Measurements from ENCODE around the gene RFESD.

The RFESD gene

GRCh38 chr5:95647886-95648860 lies 1.6 kb downstream of the RFESD start:
- no peak for TF ChIP-seq FOXP2 (optimal IDR thresholded peaks at IDR 0.05; ENCODE audit: control extremely low read depth, extremely low read length, insufficient read depth)
- TF ChIP-seq POLR2AphosphoS5 (IDR thresholded peaks at IDR 0.05; ENCODE audit: borderline replicate concordance, low read depth, low read length), result no peak
- TF ChIP-seq EZH2 (IDR thresholded peaks at IDR 0.05), result no peak

GRCh38 chr5:95649274-95649673 lies 2.7 kb downstream of the RFESD start:
- no peak overlapping the region for H3K4me3 ChIP-seq
- TF ChIP-seq FOXP2 (optimal IDR thresholded peaks at IDR 0.05; ENCODE audit: control extremely low read depth, extremely low read length, insufficient read depth) (no peak), EZH2 (IDR thresholded peaks at IDR 0.05) (no peak), POLR2AphosphoS5 (IDR thresholded peaks at IDR 0.05; ENCODE audit: borderline replicate concordance, low read depth, low read length) (no peak)
- no peaks in the 10 kb centered on the region for H3K9me3 ChIP-seq (ENCODE audit: low read depth, low read length)
- H3K9ac ChIP-seq (ENCODE audit: insufficient read length), result no peak overlapping the region
- H3K27ac ChIP-seq, result no peak overlapping the region
- no peak for DNase-seq (ENCODE audit: low read depth, low spot score)
- no peaks in the 10 kb centered on the region for H3K36me3 ChIP-seq (ENCODE audit: insufficient read depth, low read length)

More at GRCh38 chr5:95647886-95648860, 1.6 kb downstream of the RFESD start:
- H3K4me3 ChIP-seq, result no peak overlapping the region
- DNase-seq (ENCODE audit: low read depth, low spot score), result no peak
- no peaks in the 10 kb centered on the region for H3K36me3 ChIP-seq (ENCODE audit: insufficient read depth, low read length)
- H3K9me3 ChIP-seq (ENCODE audit: low read depth, low read length), result no peaks in the 10 kb centered on the region
- no peak overlapping the region for H3K9ac ChIP-seq (ENCODE audit: insufficient read length)
- H3K27ac ChIP-seq, result 0 out of 2 replicates have a peak overlapping the region, but pooled peaks have one; percentile 13

- no peaks in the 10 kb centered on the region for H3K9me3 ChIP-seq (ENCODE audit: low read depth, low read length)
- no peaks in the 10 kb centered on the region for H3K36me3 ChIP-seq (ENCODE audit: insufficient read depth, low read length)
- no peak overlapping the region for H3K9ac ChIP-seq (ENCODE audit: insufficient read length)
- H3K27ac ChIP-seq, result no peak overlapping the region
- H3K4me3 ChIP-seq, result no peak overlapping the region
- no peak for TF ChIP-seq EZH2 (IDR thresholded peaks at IDR 0.05)
- TF ChIP-seq FOXP2 (optimal IDR thresholded peaks at IDR 0.05; ENCODE audit: control extremely low read depth, extremely low read length, insufficient read depth), result no peak
- no peak for TF ChIP-seq POLR2AphosphoS5 (IDR thresholded peaks at IDR 0.05; ENCODE audit: borderline replicate concordance, low read depth, low read length)
- no peak for DNase-seq (ENCODE audit: low read depth, low spot score)
Observed at GRCh38 chr5:95649842-95650620, 3.5 kb downstream of the RFESD start.

GRCh38 chr5:95652849-95653248 lies 6.3 kb downstream of the RFESD start:
- no peak for DNase-seq (ENCODE audit: low read depth, low spot score)
- H3K36me3 ChIP-seq (ENCODE audit: insufficient read depth, low read length), result no peaks in the 10 kb centered on the region
- no peaks in the 10 kb centered on the region for H3K9me3 ChIP-seq (ENCODE audit: low read depth, low read length)
- H3K27ac ChIP-seq, result no peak overlapping the region
- H3K4me3 ChIP-seq, result no peak overlapping the region
- TF ChIP-seq POLR2AphosphoS5 (IDR thresholded peaks at IDR 0.05; ENCODE audit: borderline replicate concordance, low read depth, low read length), result no peak
- TF ChIP-seq FOXP2 (optimal IDR thresholded peaks at IDR 0.05; ENCODE audit: control extremely low read depth, extremely low read length, insufficient read depth), result no peak
- no peak for TF ChIP-seq EZH2 (IDR thresholded peaks at IDR 0.05)
- no peak overlapping the region for H3K9ac ChIP-seq (ENCODE audit: insufficient read length)

GRCh38 chr5:95654196-95654595 lies 7.6 kb downstream of the RFESD start:
- H3K9me3 ChIP-seq (ENCODE audit: low read depth, low read length), result no peaks in the 10 kb centered on the region
- H3K4me3 ChIP-seq, result no peak overlapping the region
- no peak overlapping the region for H3K27ac ChIP-seq
- DNase-seq (ENCODE audit: low read depth, low spot score), result no peak
- no peaks in the 10 kb centered on the region for H3K36me3 ChIP-seq (ENCODE audit: insufficient read depth, low read length)
- no peak overlapping the region for H3K9ac ChIP-seq (ENCODE audit: insufficient read length)
- TF ChIP-seq FOXP2 (optimal IDR thresholded peaks at IDR 0.05; ENCODE audit: control extremely low read depth, extremely low read length, insufficient read depth) (no peak), POLR2AphosphoS5 (IDR thresholded peaks at IDR 0.05; ENCODE audit: borderline replicate concordance, low read depth, low read length) (no peak), EZH2 (IDR thresholded peaks at IDR 0.05) (no peak)

- no peak overlapping the region for H3K27ac ChIP-seq
- H3K9me3 ChIP-seq (ENCODE audit: low read depth, low read length), result no peaks in the 10 kb centered on the region
- no peak overlapping the region for H3K4me3 ChIP-seq
- TF ChIP-seq POLR2AphosphoS5 (IDR thresholded peaks at IDR 0.05; ENCODE audit: borderline replicate concordance, low read depth, low read length) (no peak), EZH2 (IDR thresholded peaks at IDR 0.05) (no peak), FOXP2 (optimal IDR thresholded peaks at IDR 0.05; ENCODE audit: control extremely low read depth, extremely low read length, insufficient read depth) (no peak)
- DNase-seq (ENCODE audit: low read depth, low spot score), result no peak
- H3K9ac ChIP-seq (ENCODE audit: insufficient read length), result no peak overlapping the region
- no peaks in the 10 kb centered on the region for H3K36me3 ChIP-seq (ENCODE audit: insufficient read depth, low read length)
Observed at GRCh38 chr5:95655575-95655974, 9.0 kb downstream of the RFESD start.

- no peak overlapping the region for H3K27ac ChIP-seq
- no peak for TF ChIP-seq POLR2AphosphoS5 (IDR thresholded peaks at IDR 0.05; ENCODE audit: borderline replicate concordance, low read depth, low read length)
- no peak for TF ChIP-seq FOXP2 (optimal IDR thresholded peaks at IDR 0.05; ENCODE audit: control extremely low read depth, extremely low read length, insufficient read depth)
- no peak for TF ChIP-seq EZH2 (IDR thresholded peaks at IDR 0.05)
- H3K9ac ChIP-seq (ENCODE audit: insufficient read length), result no peak overlapping the region
- H3K36me3 ChIP-seq (ENCODE audit: insufficient read depth, low read length), result no peaks in the 10 kb centered on the region
- no peaks in the 10 kb centered on the region for H3K9me3 ChIP-seq (ENCODE audit: low read depth, low read length)
- no peak overlapping the region for H3K4me3 ChIP-seq
- DNase-seq (ENCODE audit: low read depth, low spot score), result no peak
Observed at GRCh38 chr5:95660060-95660459, 13.5 kb downstream of the RFESD start.

GRCh38 chr5:95662946-95663345 lies 16.4 kb downstream of the RFESD start:
- TF ChIP-seq POLR2AphosphoS5 (IDR thresholded peaks at IDR 0.05; ENCODE audit: borderline replicate concordance, low read depth, low read length) (no peak), EZH2 (IDR thresholded peaks at IDR 0.05) (no peak), FOXP2 (optimal IDR thresholded peaks at IDR 0.05; ENCODE audit: control extremely low read depth, extremely low read length, insufficient read depth) (no peak)
- H3K9ac ChIP-seq (ENCODE audit: insufficient read length), result no peak overlapping the region
- H3K9me3 ChIP-seq (ENCODE audit: low read depth, low read length), result no peaks in the 10 kb centered on the region
- H3K4me3 ChIP-seq, result no peak overlapping the region
- H3K27ac ChIP-seq, result no peak overlapping the region
- H3K36me3 ChIP-seq (ENCODE audit: insufficient read depth, low read length), result no peaks in the 10 kb centered on the region
- DNase-seq (ENCODE audit: low read depth, low spot score), result no peak

All from SK-N-MC (cell line).